ENCODE data around the gene IL34.

Gene IL34

GRCh38 chr16:70689970-70690891 is 43.9 kb downstream of the IL34 start:
- peak; percentile 22 to 68 for DNase-seq

DNA sequence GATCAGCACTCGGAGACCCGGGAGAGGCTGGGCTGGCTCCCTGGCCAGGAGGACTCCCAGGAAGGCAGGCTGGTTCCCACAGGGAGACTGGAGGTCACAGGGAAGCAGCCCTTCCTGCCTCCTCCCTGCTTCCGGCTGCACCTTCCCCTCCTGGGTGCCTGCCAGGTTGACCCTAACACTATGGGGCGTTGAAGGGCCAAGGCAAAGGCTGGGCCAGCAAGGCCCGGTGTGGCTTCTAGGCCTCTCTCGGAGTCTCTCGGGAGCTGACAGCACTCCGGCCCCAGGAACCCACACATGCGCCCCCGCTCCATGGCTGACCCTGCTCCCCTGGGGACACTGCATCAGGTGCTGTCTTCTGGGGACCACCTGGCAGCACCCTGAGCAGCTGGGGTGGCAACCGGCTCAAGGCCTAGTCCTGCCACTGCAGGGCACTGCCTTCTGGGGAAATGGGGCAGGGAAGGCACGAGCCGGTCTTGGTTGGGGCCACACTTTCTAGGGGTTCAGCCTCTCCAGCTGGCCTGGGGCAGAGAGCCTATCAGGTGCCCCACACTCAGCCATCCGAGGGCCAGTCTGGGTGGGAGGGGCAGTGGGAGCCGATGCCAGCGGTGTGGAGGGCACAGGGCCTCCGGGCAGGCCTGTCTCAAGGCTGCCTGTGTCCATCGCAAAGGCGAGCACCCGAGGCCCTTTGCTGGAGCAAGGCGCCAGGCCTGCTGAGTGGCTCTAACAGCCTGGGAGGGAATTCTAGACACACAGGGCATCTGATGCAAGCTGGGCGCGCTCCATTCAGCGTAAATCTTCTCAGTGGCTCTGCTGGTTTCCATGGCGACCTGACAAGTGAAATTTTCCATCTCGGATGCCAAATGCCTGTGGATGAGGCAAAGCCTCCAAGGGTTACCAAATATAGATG is 45.1 kb downstream of the IL34 start:
- peak; percentile 37 to 78 for DNase-seq

GRCh38 chr16:70692130-70692872 is 45.9 kb downstream of the IL34 start:
- DNase-seq = no peak

- DNase-seq = no peak
Measured at GRCh38 chr16:70692873-70693671, 46.7 kb downstream of the IL34 start.

DNA sequence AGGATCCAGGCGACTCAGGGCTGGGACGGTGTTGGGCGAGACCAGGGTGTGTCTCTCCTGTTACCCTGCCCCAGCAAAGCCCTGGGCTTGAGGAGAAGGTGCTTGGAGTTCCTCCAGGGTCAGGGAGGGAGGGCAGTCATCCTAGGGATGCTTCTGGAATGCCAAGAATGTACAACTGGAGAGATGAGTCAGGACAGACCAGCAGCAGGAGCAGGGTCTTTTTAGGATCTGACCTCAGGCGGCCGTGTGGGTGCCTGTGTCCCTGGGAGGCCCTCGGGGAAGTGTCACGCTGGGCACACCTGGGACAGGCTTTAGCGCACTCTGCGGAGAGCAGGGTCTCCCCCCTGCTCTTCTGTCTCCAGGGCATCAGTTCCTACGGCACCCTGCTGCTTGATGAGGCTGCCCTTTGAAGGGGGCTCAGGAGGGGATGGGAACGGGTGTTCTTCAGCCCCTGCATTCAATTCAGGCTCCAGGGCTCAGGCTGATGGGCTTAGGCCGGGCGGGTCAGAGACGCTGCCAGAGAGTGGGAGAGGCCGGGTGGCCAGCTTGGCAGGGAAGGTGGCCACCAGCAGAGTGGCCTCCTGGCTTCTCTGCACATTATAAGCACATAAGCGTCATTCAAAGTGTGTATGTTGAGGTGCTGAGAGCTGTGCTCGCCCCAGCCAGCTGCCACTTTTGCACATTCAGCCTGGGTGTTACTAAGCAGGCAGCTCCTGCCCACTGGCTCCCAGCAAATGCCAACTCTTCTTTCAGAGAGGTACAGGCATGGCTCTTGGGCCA is 47.9 kb downstream of the IL34 start:
- peak in 1 of 2 experiments; percentile 21 for DNase-seq

DNA sequence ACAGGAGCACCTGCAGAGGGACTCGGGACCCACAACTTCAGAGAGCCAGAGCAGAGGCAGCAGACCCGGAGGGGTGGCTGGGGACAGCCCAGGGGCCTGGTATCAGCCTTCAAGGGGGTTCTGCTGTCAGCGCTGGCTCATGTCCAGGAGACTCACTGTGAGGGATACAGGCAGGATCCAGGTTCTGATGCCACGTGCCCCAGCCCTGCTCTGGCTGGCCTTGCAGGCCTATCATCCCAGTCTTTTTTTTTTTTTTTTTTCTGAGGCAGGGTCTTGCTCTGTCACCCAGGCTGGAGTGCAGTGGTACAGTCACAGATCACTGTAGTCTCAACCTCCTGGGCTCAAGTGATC is 48.5 kb downstream of the IL34 start:
- DNase-seq = no peak

DNA sequence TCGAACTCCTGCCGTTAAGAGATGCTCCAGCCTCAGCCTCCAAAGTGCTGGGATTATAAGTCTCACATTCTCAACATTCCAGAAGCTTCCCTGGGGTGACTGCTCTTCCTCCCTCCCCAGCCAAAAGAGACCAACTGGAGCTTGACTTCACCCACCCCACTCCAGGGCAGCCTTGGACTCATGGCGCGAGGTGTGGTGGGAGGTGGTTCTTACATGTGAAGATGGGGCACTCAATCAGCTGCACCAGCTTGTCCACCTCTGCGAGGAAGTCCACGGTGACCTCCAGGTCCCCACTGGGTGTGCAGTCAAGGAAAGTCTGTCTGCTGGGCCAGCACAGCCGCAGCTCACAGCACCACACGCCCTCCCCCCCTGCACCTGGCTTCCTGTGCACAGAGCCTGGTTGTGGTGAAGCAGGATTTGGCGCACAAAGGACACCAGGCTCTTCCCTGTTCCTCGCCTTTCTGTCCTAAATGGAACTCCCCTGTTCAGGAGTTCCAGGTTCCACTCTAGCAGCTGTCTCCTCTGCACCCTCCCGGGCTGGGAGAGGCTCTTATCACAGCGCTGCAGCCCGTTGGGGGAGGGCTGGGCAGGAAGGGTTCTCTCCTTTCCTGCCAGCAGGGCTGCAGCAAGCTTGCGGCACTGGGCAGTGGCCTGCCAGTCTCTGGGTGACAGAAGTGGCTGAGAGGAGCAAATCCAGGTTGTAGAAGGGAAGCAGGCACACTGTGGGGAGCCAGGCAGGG is 49.1 kb downstream of the IL34 start:
- DNase-seq = peak in 1 of 2 experiments; percentile 54

DNA sequence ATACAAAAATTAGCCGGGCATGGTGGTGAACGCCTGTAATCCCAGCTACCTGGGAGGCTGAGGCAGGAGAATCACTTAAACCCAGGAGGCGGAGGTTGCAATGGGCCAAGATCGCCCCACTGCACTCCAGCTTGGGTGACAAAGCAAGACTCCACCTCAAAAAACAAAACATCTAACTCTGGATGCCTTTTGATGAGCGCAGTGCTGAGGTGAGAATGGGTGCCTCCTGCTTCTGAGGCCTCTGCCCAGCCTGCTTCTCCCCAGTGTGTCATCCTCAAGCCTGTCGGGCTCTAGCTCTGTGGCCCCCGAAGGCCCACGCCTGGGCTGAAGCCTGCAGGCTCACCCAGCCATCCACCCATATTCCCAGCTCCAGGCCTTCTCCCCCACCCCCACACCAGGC is 50.0 kb downstream of the IL34 start:
- no peak for DNase-seq

DNA sequence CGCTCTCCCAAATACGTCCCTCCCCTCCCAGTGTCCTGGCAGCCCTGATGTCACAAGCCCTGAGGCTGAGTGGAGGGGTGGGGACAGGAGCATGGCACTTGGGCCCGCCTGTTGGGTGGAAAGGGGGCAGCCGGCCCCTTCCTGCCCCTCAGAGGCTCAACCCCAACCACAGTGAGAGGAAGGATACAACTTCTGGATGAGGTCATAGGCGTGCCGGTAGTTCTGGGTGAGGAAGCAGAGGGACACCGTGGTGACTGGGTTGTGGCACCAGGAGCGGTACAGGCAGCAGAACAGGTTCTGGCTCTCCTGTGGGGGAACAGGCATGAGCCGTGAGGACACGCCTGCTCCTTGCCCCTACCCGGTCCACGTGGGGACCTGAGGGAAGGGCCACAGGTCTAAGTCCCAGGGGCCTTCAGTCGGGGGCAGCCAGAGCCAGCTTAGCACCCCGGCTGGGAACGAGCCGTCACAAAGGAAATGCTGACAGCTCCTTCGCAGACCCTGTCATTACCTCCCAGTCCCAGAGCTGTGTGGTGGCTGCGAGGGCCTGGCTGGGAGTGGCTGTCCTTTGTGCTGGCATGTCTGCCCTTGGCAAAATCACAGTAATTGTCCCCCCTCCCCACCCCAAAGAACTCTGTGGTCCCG is 50.7 kb downstream of the IL34 start:
- DNase-seq = no peak

- DNase-seq = no peak
Measured at GRCh38 chr16:70697594-70698170, 51.3 kb downstream of the IL34 start.

DNA sequence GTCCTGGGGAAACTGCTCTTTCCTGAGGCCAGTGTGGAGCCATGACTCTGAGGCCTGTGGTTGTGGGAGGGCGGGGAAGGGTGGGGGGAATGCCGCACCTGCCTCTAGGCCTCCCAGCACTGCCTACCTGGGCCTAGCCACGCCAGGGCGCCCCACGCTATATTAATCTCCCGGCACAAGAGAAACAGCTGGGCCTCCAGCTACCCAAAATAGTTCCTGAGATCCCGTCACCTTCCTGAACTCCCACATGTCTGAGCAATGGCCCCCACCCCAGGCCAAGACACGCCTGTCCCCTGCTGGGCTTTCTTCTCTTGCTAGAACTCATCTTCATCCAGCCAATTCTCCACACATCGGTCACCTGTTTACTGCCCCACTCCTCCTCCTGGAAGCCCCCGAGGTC is 52.5 kb downstream of the IL34 start:
- no peak for DNase-seq

DNA sequence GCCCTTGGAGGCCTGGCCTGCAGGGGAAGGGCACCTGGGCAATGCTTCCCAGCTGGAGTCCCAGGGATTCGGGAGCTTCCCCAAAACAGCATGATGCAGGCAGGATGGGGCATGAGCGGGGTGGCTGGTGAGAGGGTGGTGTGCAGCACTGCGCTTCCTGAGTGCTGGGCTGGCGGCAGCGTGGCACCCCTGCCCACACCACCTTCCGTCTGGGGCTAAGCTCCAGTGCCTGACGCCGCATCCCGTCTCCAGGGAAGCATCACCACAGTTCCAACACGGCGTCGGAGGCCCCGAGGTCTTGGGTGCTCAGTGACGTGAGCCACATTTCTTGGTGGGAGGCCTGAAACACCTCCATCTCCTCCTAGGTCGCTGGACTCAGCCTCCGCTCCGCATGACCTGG is 53.3 kb downstream of the IL34 start:
- DNase-seq = no peak

GRCh38 chr16:70700101-70701020 is 54.0 kb downstream of the IL34 start:
- DNase-seq = peak; percentile 77 to 90

GRCh38 chr16:70701036-70701435 is 54.7 kb downstream of the IL34 start:
- DNase-seq = peak in 1 of 2 experiments; percentile 27

DNA sequence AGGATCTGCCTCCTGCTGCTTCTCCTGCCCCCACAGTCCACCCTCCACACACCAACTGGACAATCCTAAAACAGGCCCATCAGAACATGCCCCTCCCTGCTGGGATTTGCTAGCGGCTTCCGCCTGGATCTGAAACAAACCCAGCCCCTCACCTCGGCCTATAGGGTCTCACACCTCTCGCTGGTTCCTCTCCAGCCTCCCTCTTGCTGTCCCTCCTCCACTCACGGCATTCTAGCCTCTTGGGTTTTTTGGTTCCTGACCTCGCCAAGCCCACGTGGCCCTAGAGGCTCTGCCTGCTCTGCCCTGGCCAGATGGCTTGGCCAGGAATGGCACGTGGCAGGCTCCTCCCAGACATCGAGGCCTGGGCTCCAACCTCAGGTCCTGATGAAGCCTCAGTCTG is 55.2 kb downstream of the IL34 start:
- no peak for DNase-seq

DNA sequence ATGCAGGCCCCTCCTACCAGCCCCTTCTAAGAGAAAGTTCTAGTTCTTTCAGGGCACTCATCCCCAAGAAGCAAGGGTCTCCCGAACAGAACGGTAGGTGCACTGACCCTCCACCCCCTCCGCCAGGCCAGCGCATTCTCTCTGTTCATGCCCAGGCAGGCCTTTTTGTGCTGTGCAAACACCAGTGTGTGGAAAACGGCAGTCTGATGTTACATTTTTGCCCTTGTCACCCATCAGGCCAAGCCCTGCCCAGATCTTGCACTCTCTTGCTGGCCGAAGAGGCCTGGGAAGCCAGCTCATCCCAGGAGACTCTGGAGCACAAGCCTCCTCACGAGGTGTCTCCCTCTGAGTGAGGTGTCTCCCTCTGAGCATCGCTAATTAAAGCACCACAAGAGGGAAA is 55.6 kb downstream of the IL34 start:
- DNase-seq = no peak

DNA sequence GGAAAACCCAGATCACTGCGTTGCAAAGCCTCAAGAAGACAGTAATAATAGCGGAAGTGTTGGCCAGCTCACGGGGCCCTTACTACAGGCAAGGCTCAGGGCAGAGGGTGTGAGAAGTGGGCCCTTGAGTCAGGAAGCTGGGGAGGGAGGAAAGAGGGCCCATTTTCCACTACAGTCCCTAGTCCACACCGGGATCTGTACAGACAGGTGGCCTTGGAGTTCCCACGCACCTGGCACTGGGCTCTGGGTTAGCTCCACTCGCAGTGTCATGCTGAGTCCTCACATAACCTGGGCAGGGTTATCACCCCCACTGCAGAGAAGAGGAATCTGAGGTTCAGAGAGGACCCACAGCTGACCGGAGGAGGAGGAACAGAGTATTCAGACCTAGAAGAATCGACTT is 56.3 kb downstream of the IL34 start:
- peak in 1 of 2 experiments; percentile 62 for DNase-seq

- peak; percentile 62 to 84 for DNase-seq
Measured at GRCh38 chr16:70703041-70703834, 56.9 kb downstream of the IL34 start.
